Measurements from ENCODE around the gene DPH1. TPM values are rescaled to one million over a fixed set of nuclear protein-coding genes. Genes with fewer than 3 reads are reported as not detected.

Gene DPH1
- total RNA-seq, 1 donor from 2014 or later = 35.1 TPM

DNA sequence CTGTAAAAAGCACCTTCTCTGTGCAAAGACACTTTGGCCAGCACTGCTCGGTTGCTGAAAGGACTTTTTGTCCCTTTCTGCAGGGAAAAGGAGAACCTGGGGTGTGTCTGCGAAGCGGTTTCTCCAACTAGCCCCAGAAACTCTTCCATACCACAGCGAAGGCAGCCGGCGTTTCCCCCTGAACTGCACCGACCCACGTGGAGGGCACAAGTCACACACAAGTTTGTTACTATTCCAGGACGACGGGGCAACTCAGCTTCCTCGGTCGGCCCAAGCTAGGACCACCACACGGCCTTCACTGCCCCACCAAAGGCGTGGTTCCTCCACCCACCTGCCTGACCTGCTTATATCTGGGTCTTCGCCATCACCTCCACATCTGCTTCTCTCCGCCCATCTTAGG is 6.7 kb upstream of the DPH1 start:
- DNase-seq (ENCODE audit: low read depth, low spot score) = no peak
- Mint-ChIP-seq H3K27me3 (ENCODE audit: low read depth) (peaks cover 87% of the 10 kb centered on the region), H3K27ac (ENCODE audit: unreplicated experiment) (no peak overlapping the region), H3K4me1 (peaks cover 22% of the 10 kb centered on the region), H3K4me3 (peak overlapping the region; percentile 72), H3K36me3 (ENCODE audit: low read depth) (no peaks in the 10 kb centered on the region), H3K9me3 (no peaks in the 10 kb centered on the region)
- TF ChIP-seq CTCF (conservative IDR thresholded peaks at IDR 0.05) = no peak

GRCh38 chr17:2023692-2024571 is 6.0 kb upstream of the DPH1 start:
- Mint-ChIP-seq H3K27ac (ENCODE audit: unreplicated experiment) (no peak overlapping the region), H3K9me3 (no peaks in the 10 kb centered on the region), H3K4me3 (peak overlapping the region; percentile 79), H3K4me1 (peaks cover 18% of the 10 kb centered on the region), H3K36me3 (ENCODE audit: low read depth) (no peaks in the 10 kb centered on the region), H3K27me3 (ENCODE audit: low read depth) (peaks cover 87% of the 10 kb centered on the region)
- DNase-seq (ENCODE audit: low read depth, low spot score) = no peak
- no peak for TF ChIP-seq CTCF (conservative IDR thresholded peaks at IDR 0.05)

DNA sequence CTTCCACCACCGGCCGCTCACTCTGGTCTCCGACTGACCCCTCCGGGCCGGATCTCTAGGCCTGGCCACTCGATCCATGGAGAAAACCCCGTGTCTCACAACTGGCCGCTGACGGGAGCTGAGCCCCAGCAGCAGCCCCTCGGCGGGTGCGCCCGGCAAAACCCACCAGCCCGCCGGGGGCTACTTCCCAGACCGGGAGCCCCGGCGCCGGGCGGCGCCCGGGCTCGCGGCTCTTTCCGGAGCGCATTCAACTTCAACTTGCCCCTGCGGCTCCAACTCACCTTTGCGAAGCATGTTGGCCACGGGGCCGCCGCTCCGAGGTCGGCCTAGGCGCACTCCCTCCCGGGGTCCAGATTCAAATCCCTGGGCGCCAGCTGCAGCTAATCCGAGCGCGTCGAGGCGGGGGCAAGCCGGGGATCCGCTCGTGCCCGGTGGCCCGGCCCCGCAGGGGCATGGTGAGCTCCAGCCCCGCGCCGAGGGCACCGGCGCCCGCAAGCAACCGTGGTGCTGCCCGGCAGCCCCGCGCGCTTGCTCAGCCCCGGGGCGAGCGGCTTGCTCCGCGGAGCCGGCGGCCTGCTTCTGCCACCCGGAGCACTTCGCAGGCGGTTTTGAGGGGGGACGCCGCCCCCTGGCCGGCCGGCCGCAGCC is 5.3 kb upstream of the DPH1 start:
- H3K27me3 Mint-ChIP-seq (ENCODE audit: low read depth) = peaks cover 86% of the 10 kb centered on the region

GRCh38 chr17:2025220-2025621 is 4.7 kb upstream of the DPH1 start, which contains the start of gene RTN4RL1:
RTN4RL1 (minus strand) TSS chr17:2025334; CDS start chr17:2024865, 469 bp downstream.
- Mint-ChIP-seq H3K9me3 (no peaks in the 10 kb centered on the region), H3K27ac (ENCODE audit: unreplicated experiment) (no peak within 1 kb of the TSS), H3K36me3 (ENCODE audit: low read depth) (no peaks in the 10 kb centered on the region), H3K4me1 (peaks cover 14% of the 10 kb centered on the region), H3K4me3 (peak within 1 kb of the TSS; percentile 79), H3K27me3 (ENCODE audit: low read depth) (peaks cover 84% of the 10 kb centered on the region)
- DNase-seq (ENCODE audit: low read depth, low spot score) = no peak
- no peak for TF ChIP-seq CTCF (conservative IDR thresholded peaks at IDR 0.05)

More for the DNA sequence above, 5.3 kb upstream of the DPH1 start:
- H3K4me3 Mint-ChIP-seq = no peak overlapping the region
- H3K4me1 Mint-ChIP-seq = peaks cover 18% of the 10 kb centered on the region
- H3K27ac Mint-ChIP-seq (ENCODE audit: unreplicated experiment) = no peak overlapping the region
- no peaks in the 10 kb centered on the region for H3K36me3 Mint-ChIP-seq (ENCODE audit: low read depth)
- DNase-seq (ENCODE audit: low read depth, low spot score) = no peak
- H3K9me3 Mint-ChIP-seq = no peaks in the 10 kb centered on the region
- TF ChIP-seq CTCF (conservative IDR thresholded peaks at IDR 0.05) = no peak

DNA sequence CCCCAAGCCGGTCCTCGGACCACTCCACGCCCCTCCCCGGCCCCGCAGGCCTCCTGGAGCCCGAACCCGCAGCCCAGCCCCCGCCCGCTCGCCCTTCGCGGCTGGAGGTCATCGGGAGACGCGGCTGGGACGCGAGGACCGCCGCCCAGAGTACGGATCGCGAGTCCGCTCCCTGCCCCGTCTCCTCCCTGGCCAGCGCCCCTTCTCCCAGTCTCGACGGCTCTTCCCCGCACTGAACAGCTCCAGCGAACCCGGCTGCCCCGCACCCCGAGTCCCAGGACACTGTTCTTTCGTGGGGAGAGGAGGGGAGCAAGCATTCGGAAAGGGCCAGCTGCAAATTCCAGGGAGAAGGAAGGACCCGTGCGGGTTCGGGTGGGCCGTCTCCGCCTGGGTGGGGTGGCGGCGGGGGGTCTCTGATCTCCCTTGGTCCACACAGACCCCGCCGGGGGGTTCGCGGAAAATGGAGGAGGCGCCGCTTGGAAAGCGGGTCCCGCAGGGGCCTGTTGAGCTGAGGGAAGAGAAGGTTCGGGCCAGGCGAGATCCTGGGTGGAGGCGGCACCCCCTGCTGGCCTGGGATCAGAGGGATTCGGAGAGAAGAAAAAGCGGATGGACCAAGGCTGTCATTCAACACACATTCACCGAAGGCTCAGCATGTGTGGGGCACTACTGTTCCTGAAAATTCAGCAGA is 4.2 kb upstream of the DPH1 start:
- peak; percentile 75 for TF ChIP-seq CTCF (conservative IDR thresholded peaks at IDR 0.05)
- DNase-seq (ENCODE audit: low read depth, low spot score) = peak; percentile 67
- Mint-ChIP-seq H3K4me1 (peaks cover 15% of the 10 kb centered on the region), H3K9me3 (no peaks in the 10 kb centered on the region), H3K4me3 (peak overlapping the region; percentile 70), H3K36me3 (ENCODE audit: low read depth) (no peaks in the 10 kb centered on the region), H3K27ac (ENCODE audit: unreplicated experiment) (no peak overlapping the region), H3K27me3 (ENCODE audit: low read depth) (peaks cover 83% of the 10 kb centered on the region)
